Activated CD4-positive, alpha-beta T cell treated with anti-CD3 and anti-CD28 coated beads, Interleukin-2, amount 10 ng/mL, durations not matched to agents 7 days and 5 days (primary cell): ENCODE results near the gene SRSF1. TPM values are rescaled to one million over a fixed set of nuclear protein-coding genes. Genes with fewer than 3 reads are reported as not detected.
"Not testable (repeated sequence)": the region's sequence is repeated elsewhere in the genome, so short reads cannot be mapped to it uniquely, and the experiment has no call there.

Experiments used
- CTCF ChIA-PET: fragments of 350-600 bp; sonication (Branson Sonifier 250); formaldehyde crosslinking; loops from one replicate; lab custom pipeline; 2021; ENCODE audit warnings: antibody characterized with exemption; lab: Charles Lee
- POLR2A ChIA-PET: fragments of 350-600 bp; sonication (Branson Sonifier 250); formaldehyde crosslinking; loops from one replicate; lab custom pipeline; 2021; ENCODE audit warnings: antibody characterized with exemption; lab: Charles Lee
- DNase-seq: peaks from one replicate; pipeline ENCODE4 v3.0.0-alpha.2; 2020
- H3K27ac Mint-ChIP-seq: one replicate; pipeline ENCODE4 v1.8.0; 2021; ENCODE audit warnings: mild to moderate bottlenecking, moderate library complexity, mixed read lengths
- H3K27me3 Mint-ChIP-seq: one replicate; pipeline ENCODE4 v1.8.0; 2021; ENCODE audit warnings: mixed read lengths
- H3K36me3 Mint-ChIP-seq: one replicate; pipeline ENCODE4 v1.8.0; 2021; ENCODE audit warnings: low read depth, mixed read lengths
- H3K4me1 Mint-ChIP-seq: one replicate; pipeline ENCODE4 v1.8.0; 2021; ENCODE audit warnings: mixed read lengths
- H3K4me3 Mint-ChIP-seq: one replicate; pipeline ENCODE4 v1.8.0; 2021; ENCODE audit warnings: mild to moderate bottlenecking, moderate library complexity, mixed read lengths
- H3K9me3 Mint-ChIP-seq: one replicate; pipeline ENCODE4 v1.8.0; 2021; ENCODE audit warnings: mixed read lengths
- total RNA-seq, 2 experiments: library from RNA; stranded (reverse); gene quantifications; one replicate each; pipeline ENCODE4 v1.2.3, GENCODE V29; 2021

SRSF1 gene
- total RNA-seq, 2 experiments from 2014 or later = 363 to 365 TPM

DNA sequence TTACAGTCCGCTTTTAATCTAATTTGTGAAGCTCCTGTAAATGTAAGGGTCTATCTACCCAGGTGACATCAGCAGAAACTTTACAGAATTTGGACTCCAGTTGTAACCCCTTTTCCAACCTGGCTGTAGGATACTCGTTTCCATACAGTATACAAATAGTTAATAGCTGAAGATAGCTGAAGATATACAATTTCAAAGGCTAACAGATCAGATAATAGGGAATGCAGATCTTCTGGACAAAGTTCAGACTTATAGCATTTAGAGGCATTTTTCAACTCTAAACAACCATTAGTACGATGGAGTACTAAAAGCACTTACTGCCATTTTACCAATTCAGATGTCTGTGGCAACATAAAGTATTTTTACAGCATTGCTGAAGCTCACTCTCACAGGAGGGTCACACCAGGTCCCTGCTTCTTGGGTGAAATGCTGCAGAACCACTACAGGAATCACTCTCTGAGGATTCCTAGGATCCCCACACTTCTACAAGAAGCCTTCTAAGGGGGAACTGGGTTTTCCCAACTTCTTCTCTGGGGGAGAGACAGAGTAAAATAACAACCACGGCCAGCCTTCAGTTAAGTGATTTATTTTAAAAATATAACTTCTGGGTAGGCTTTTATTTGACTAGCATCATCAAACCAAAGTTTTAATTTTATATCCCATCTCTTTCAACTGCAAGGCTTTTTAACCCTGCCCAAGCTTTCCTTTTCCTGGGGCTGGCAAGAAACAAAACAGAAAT is 21.9 kb downstream of the SRSF1 start:
- Mint-ChIP-seq H3K27ac (peak overlapping the region; percentile 27), H3K9me3 (no peaks in the 10 kb centered on the region), H3K4me1 (peaks cover 71% of the 10 kb centered on the region), H3K27me3 (no peaks in the 10 kb centered on the region), H3K36me3 (peaks cover 50% of the 10 kb centered on the region), H3K4me3 (no peak overlapping the region)
- CTCF ChIA-PET = interaction anchor here (1.1 to 2.4 kb wide), 3 partner anchors 9 to 23 kb away, joined by 4 to 11 read pairs (median 4); partner anchors contain the start of gene SRSF1
- POLR2A ChIA-PET = no interaction called here
- DNase-seq = no peak

DNA sequence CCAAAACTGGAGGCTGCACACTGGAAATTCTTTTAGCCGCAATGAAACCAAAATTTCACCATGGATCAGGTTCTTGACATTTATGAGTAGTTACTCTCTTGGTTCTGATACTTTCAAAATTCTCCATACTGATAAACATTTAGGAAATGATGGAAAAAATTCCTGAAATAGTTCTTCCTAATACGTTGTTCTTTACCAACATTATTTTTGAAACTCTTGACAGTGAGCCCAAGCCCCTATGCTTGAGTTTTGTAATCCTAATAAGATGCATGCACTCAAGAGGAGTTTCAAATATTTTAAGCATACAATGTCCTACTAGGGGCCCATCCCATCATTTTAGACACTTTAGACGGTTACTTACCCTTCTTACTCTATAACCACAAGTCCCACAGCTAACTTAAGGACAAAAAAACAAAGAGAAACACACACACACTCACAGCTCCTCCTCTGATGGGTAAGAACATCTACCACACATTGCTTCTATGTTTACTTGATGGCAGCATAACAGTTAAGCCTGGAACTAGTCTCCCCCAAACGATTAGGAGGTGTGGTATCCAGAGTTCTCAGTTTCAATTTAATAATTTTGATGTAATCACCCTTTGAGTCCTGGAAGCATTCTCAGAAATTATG is 22.7 kb downstream of the SRSF1 start:
- Mint-ChIP-seq H3K4me3 (no peak overlapping the region), H3K27me3 (no peaks in the 10 kb centered on the region), H3K36me3 (peaks cover 50% of the 10 kb centered on the region), H3K27ac (no peak overlapping the region), H3K4me1 (peaks cover 64% of the 10 kb centered on the region), H3K9me3 (no peaks in the 10 kb centered on the region)
- DNase-seq = no peak
- CTCF ChIA-PET = interaction anchor here (1.2 kb wide), 1 partner anchor 8 kb away, joined by 4 read pairs; no protein-coding TSS in a partner anchor
- POLR2A ChIA-PET = no interaction called here

DNA sequence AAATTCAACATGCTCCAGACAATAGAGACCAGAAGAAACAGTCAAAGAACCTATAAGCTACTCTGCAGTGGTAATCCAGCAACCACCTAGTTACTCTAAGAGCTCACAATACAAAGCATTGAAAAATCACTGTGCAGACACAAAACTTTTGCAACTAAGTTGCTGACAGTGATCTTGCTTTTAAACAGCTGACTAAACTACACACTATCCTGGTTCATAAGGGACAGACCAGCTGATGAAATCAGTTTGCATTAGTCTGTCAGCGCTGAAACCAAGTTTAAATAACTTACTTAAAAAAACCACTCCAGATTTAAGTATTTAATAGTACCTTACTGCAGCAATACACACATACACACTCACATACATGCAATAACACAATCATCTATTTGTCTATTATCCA is 23.6 kb downstream of the SRSF1 start:
- ChIA-PET POLR2A (no interaction called here), CTCF (interaction anchor here (1.0 to 1.4 kb wide), 2 partner anchors 12 to 16 kb away, joined by 3 read pairs; no protein-coding TSS in a partner anchor)
- H3K4me1 Mint-ChIP-seq = peaks cover 55% of the 10 kb centered on the region
- no peak for DNase-seq
- no peaks in the 10 kb centered on the region for H3K27me3 Mint-ChIP-seq
- H3K36me3 Mint-ChIP-seq = peaks cover 56% of the 10 kb centered on the region
- no peak overlapping the region for H3K4me3 Mint-ChIP-seq
- H3K9me3 Mint-ChIP-seq = no peaks in the 10 kb centered on the region
- H3K27ac Mint-ChIP-seq = no peak overlapping the region

DNA sequence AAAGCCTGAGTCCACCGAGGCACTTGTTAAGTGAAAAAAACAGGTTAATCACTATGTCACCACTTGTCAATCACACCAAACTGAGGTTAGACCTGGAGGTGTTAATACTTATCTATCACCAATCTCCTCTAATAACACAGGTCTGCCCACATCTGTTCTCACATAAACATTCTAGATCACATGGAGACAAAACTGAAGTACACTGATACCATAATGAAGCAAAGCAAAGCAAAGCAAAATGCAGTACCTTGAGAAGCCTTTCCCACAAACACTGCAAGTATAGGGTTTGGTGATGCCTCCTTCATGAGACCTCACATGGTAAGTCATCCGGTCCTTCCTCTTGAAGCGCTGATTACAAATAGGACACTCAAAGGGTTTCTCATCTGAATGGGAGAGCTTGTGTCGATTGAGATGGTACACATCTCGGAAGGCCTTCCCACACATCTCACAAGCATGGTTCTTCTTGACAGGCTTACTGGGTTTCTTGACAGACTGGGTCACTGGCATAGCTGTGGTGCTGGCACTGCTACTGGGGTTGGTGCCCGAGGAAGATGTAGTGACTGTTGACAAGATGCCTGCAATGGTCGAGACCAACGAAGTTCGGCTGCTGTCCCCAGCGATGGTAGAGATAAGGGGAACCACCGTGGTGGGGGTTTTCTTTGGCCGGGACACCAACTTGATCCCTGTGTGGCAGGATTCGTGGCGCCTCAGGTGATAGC is 24.4 kb downstream of the SRSF1 start:
- H3K36me3 Mint-ChIP-seq = peaks cover 63% of the 10 kb centered on the region
- H3K4me1 Mint-ChIP-seq = peaks cover 55% of the 10 kb centered on the region
- ChIA-PET POLR2A (no interaction called here), CTCF (interaction anchor here (1.0 to 1.4 kb wide), 2 partner anchors 13 to 17 kb away, joined by 3 read pairs; no protein-coding TSS in a partner anchor)
- H3K9me3 Mint-ChIP-seq = no peaks in the 10 kb centered on the region
- H3K27me3 Mint-ChIP-seq = no peaks in the 10 kb centered on the region
- no peak overlapping the region for H3K4me3 Mint-ChIP-seq
- no peak overlapping the region for H3K27ac Mint-ChIP-seq
- no peak for DNase-seq

DNA sequence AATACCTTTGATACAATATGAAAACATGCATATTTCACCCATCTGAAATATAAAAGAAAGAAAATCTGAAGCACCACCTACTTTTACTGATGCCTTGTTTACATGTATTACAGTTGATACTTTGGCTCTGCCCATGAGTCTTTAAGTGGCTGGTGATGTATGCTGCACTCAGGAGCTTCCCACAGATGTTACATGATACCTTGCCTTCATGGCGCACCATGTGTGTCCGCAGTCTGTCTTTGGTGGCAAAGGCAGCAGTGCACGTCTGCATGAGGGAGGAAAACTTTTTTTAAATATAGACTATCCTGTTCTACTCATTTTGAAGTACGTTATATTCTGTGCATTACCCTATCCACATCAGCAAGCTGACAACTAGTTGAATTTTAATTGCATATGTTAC is 26.5 kb downstream of the SRSF1 start:
- H3K36me3 Mint-ChIP-seq = peaks cover 69% of the 10 kb centered on the region
- H3K27me3 Mint-ChIP-seq = no peaks in the 10 kb centered on the region
- no peak overlapping the region for H3K27ac Mint-ChIP-seq
- no peaks in the 10 kb centered on the region for H3K9me3 Mint-ChIP-seq
- H3K4me3 Mint-ChIP-seq = no peak overlapping the region
- no peak for DNase-seq
- H3K4me1 Mint-ChIP-seq = peaks cover 42% of the 10 kb centered on the region
- ChIA-PET POLR2A (no interaction called here), CTCF (interaction anchor here (1.0 to 1.5 kb wide), 4 partner anchors 10 to 88 kb away, joined by 3 to 5 read pairs (median 4); partner anchors contain the start of gene CUEDC1)

DNA sequence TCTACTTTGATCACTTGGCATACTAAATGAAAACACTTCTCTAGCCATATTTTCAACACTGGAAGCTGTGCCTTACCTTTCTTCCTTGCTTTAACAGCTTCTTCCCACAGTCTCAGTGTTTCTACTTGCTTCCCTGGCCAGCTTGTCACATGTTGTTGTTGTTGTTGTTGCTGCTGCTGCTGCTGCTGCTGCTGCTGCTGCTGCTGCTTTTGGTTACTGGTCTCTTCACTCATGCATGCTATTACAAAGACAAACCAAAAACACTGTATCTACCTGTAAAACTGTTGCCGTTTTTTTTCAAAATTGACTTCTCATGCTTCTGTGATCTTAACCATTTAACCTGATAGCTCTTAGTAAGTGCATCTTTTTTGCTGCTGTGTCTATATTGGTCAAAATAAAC is 28.0 kb downstream of the SRSF1 start:
- peaks cover 28% of the 10 kb centered on the region for H3K4me1 Mint-ChIP-seq
- H3K27me3 Mint-ChIP-seq = no peaks in the 10 kb centered on the region
- no peak for DNase-seq
- H3K9me3 Mint-ChIP-seq = no peaks in the 10 kb centered on the region
- CTCF ChIA-PET = interaction anchor here (0.9 kb wide), 1 partner anchor 13 kb away, joined by 3 read pairs; no protein-coding TSS in a partner anchor
- POLR2A ChIA-PET = no interaction called here
- H3K4me3 Mint-ChIP-seq = no peak overlapping the region
- no peak overlapping the region for H3K27ac Mint-ChIP-seq
- H3K36me3 Mint-ChIP-seq = peaks cover 74% of the 10 kb centered on the region

DNA sequence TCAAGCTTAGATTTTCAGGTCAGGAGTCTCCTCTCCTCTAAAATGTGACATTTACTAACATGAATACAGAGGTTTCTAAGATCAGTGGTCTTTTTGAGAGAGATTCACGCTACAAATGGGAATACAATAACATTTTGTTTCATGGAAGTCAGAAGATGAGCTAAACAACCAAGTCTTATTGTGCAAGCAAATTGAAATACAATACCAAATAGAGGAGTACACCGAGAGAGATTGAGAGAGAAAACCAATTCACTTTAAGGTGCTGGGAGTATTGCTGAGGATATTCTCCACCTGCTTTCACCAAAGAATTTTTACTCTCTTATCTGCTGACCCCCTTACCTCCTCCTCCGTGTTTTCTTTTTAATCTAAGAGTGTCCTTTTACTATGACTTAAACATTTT is 30.5 kb downstream of the SRSF1 start:
- no peak overlapping the region for H3K4me3 Mint-ChIP-seq
- no peak for DNase-seq
- no peaks in the 10 kb centered on the region for H3K9me3 Mint-ChIP-seq
- H3K27me3 Mint-ChIP-seq = no peaks in the 10 kb centered on the region
- peaks cover 59% of the 10 kb centered on the region for H3K36me3 Mint-ChIP-seq
- ChIA-PET CTCF (interaction anchor here (0.6 to 1.8 kb wide), 3 partner anchors 8 to 26 kb away, joined by 3 to 5 read pairs (median 4); no protein-coding TSS in a partner anchor), POLR2A (no interaction called here)
- peaks cover 4% of the 10 kb centered on the region for H3K4me1 Mint-ChIP-seq
- H3K27ac Mint-ChIP-seq = no peak overlapping the region

DNA sequence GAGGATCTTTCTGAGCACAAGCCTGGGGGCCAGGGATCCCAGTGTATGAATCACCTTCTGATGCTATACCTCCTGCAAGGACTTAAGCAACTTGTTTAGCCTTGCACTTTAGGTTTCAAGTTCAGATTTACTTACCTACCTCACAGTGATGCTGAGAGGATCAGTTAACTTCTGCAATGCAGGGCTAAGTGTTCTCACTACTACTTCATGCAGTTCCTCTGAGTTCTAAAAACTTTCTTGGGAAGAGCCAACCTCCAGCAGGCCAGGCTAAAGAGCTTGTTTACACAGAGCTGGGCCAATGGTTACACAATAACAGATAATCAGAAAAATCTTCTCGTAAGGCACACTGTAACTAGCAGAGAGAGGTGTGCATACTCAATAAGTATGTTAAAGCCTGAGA is 32.0 kb downstream of the SRSF1 start:
- H3K27me3 Mint-ChIP-seq = no peaks in the 10 kb centered on the region
- H3K4me3 Mint-ChIP-seq = no peak overlapping the region
- H3K36me3 Mint-ChIP-seq = peaks cover 48% of the 10 kb centered on the region
- no peak overlapping the region for H3K27ac Mint-ChIP-seq
- no peaks in the 10 kb centered on the region for H3K9me3 Mint-ChIP-seq
- ChIA-PET CTCF (interaction anchor here (0.6 to 1.3 kb wide), 3 partner anchors 15 to 29 kb away, joined by 3 to 4 read pairs (median 3); no protein-coding TSS in a partner anchor), POLR2A (no interaction called here)
- no peak for DNase-seq
- H3K4me1 Mint-ChIP-seq = no peaks in the 10 kb centered on the region

DNA sequence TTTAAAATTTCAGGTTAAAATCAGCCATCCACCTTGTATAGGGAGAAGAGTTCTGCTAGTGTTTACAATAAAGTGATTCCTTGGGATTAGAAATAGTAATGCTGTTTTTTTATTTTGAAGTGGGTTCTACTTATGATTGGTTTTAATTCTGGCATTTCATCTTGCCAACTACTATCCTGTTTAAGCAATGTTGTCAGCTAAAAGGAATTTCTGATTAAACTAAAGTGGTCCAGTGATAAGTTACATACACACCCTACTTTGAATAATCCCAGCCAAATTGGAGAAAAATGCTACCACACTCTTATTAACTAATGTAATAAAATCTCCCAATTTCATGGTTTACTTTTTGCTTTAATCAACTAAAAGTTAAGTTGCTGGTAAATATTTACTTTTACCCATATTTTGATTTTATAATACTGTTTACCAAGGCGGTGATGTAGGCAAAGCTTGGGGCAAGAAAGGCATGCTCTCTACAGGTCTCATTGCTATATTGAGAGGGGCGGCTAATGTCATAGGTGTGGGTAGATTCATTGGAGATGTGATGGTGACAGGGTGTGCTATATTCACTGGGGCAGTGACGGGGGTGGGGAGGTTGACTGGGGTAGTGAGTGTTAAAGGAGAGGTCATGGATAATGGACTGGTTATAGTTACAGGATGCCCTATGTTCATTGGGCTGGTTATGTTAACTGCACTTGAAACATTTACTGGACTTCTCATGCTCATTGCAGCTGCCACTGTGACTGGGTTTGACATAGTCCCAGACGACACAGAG is 32.8 kb downstream of the SRSF1 start:
- H3K27me3 Mint-ChIP-seq, H3K9me3 Mint-ChIP-seq, H3K4me1 Mint-ChIP-seq, H3K27ac Mint-ChIP-seq, H3K4me3 Mint-ChIP-seq, POLR2A ChIA-PET, DNase-seq: not testable (repeated sequence)
- peaks cover 47% of the 10 kb centered on the region for H3K36me3 Mint-ChIP-seq
- CTCF ChIA-PET = interaction anchor here (1.3 kb wide), 1 partner anchor 16 kb away, joined by 3 read pairs; no protein-coding TSS in a partner anchor

DNA sequence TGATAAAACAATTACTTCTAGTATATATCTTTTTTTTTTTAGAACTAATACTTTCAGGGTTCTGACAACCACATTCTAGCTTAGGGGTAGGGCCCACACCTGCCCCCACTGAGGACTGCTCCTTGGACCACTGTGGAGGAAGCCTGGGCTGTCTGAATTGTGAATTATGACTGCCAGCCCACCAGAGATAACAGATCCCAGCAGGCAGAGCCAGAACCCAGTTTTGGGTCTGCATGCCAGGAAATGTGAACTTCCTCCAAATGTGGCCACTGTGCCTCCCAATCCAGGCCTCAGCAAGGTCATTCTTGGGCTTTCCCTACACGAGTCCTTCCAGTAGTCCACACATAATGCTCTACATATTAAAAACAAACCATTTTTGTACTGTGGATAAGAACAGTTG is 34.9 kb downstream of the SRSF1 start:
- H3K4me1 Mint-ChIP-seq = no peaks in the 10 kb centered on the region
- CTCF ChIA-PET = interaction anchor here (1.2 to 1.8 kb wide), 3 partner anchors 14 to 28 kb away, joined by 3 to 6 read pairs (median 4); no protein-coding TSS in a partner anchor
- no peak for DNase-seq
- H3K27me3 Mint-ChIP-seq = no peaks in the 10 kb centered on the region
- peaks cover 32% of the 10 kb centered on the region for H3K36me3 Mint-ChIP-seq
- no peak overlapping the region for H3K27ac Mint-ChIP-seq
- no peaks in the 10 kb centered on the region for H3K9me3 Mint-ChIP-seq
- H3K4me3 Mint-ChIP-seq = no peak overlapping the region
- POLR2A ChIA-PET = no interaction called here

DNA sequence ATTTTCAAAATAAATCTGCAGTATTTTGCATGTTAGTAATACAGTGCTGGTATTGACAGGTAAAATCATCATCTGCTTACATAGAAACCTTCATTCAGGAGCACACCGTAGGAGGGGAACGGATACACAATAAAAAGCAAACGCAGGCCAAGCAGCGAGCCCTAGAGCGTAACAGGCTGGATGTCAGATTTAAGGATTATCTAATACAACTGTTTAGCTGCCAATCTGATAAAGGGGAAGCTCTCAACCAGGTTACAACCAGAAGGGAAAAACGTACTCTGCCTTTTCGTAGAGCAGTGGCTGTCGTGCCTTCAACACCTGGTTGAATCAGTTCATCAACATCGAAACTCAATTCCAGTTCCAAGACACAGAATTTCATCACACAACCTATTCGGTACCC is 35.5 kb downstream of the SRSF1 start:
- no peaks in the 10 kb centered on the region for H3K4me1 Mint-ChIP-seq
- POLR2A ChIA-PET = no interaction called here
- H3K9me3 Mint-ChIP-seq = no peaks in the 10 kb centered on the region
- no peak overlapping the region for H3K4me3 Mint-ChIP-seq
- no peak overlapping the region for H3K27ac Mint-ChIP-seq
- H3K36me3 Mint-ChIP-seq = peaks cover 27% of the 10 kb centered on the region
- DNase-seq = no peak
- no peaks in the 10 kb centered on the region for H3K27me3 Mint-ChIP-seq
- CTCF ChIA-PET = interaction anchor here (1.2 to 1.8 kb wide), 3 partner anchors 15 to 28 kb away, joined by 3 to 6 read pairs (median 4); no protein-coding TSS in a partner anchor

DNA sequence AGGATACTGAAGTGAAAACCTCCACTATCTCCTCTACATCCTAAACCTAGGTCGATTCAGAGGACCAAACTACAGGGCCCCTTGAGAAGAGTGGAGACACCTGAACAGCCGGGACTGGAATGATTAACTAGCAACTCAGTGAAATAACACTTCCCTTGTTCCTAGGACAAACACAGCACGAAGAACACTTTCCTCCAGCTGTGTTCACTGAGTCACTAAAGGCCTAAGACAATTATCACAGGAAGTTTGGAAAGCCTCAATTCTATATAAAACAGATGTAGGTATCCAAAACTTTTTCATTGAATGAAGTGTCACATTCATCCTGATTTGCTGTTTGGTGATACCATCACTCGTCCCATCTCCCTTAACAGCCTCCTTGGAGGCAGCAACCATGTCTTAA is 36.3 kb downstream of the SRSF1 start:
- Mint-ChIP-seq H3K4me1 (no peaks in the 10 kb centered on the region), H3K4me3 (no peak overlapping the region), H3K27ac (no peak overlapping the region), H3K36me3 (peaks cover 19% of the 10 kb centered on the region), H3K9me3 (no peaks in the 10 kb centered on the region), H3K27me3 (no peaks in the 10 kb centered on the region)
- DNase-seq = no peak
- CTCF ChIA-PET = interaction anchor here (1.7 kb wide), 1 partner anchor 18 kb away, joined by 3 read pairs; no protein-coding TSS in a partner anchor
- POLR2A ChIA-PET = no interaction called here
